GM19023 (cell line): ENCODE measurements around the gene ZNF77.
"Not testable (repeated sequence)": the region's sequence is repeated elsewhere in the genome, so short reads cannot be mapped to it uniquely, and the experiment has no call there.

ENCODE experiments used
- ATAC-seq: cut with Tn5 transposase; IDR thresholded peaks from one replicate; pipeline ENCODE4 v1.9.1; 2021; ENCODE audit warnings: mild to moderate bottlenecking, moderate library complexity; ENCODE audit not compliant: unreplicated experiment

The ZNF77 gene

DNA sequence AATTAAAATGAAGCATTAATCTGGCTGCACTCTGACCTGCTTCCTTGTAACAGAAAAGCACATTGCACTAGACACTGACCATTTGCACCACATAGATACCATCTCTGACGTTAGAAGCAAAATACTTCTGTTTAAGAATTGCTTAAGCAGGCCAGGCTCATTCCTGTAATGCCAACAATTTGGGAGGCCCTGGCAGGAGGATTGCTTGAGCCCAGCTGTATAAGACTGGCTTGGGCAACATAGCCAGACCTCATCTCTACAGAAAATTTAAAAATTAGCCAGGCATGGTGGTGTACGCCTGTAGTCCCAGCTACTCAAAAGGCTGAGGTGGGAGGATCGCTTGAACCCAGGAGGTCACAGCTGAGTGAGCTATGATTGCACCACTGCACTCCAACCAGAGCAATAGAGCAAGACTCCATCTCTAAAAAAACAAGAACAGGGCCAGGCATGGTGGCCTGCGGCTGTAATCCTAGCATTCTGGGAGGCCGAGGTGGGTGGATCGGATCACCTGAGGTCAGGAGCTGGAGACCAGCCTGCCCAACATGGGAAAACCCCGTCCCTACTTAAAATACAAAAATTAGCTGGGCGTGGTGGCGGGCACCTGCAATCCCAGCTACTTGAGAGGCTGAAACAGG lies 25.5 kb upstream of the ZNF77 start:
- ATAC-seq: no peak

DNA sequence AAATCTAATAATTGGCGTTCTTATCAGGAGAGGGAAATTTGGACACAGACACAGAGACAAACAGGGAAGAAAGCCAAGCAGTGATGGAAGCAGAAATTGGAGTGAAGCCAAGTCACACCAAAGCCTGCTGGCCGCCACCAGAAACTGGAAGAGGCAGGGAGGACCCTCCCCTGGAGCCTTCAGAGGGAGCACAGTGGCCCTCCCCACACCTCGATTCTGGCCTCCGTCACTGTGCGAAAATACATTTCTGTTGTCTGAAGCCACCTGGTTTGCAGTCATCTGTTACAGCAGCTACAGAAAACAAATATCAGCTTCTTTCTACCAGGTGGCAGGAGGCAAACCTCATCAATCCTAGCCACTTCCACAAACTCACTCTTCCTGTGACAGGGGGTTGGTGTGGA lies 24.3 kb upstream of the ZNF77 start:
- ATAC-seq: no peak

DNA sequence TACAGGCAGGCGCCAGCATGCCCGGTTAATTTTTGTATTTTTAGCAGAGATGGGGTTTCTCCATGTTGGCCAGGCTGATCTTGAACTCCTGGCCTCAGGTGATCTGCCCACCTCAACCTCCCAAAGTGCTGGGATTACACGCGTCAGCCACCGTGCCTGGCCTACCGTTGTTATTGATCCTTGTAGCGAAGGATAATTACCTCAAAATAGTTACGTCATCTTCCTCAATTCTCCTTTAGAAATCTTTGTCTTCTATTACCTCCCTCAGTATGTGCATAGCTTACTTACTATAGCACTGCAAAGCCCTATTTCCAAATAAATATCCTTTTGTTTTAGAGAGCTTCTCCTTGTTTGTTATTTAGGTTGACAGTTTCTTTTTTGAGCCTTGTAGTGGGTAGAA lies 23.2 kb upstream of the ZNF77 start:
- ATAC-seq: no peak

DNA sequence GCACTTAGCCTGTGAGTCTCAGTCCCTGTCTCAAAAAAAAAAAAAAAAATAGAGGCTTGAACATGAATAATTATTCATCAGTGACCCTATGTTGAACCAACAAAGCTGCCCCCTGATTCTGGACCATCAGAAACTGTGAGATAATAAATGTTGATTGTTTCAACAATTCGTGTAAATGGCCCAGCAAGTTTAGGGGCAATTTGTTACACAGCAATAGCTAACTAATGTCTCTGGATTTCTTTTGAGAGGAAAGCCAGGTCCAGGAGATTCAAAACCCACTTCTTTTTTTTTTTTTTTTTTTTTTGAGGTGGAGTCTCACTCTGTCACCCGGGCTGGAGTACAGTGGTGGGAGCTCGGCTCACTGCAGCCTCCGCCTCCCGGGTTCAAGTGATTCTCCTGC lies 20.1 kb upstream of the ZNF77 start:
- ATAC-seq: no peak

DNA sequence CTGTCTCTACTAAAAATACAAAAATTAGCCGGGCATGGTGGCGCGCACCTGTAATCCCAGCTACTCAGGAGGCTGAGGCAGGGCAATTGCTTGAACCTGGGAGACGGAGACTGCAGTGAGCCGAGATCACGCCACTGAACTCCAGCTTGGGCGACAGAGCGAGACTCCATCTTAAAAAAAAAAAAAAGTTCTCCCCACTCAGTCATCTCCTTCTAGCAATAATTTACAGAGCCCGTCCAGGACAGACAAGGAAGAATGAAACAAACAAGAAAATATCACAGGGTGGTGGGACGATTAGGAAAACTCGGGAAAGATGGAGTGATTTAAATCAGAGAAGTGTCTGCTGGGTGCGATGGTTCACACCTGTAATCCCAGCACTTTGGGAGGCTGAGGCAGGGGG lies 18.9 kb upstream of the ZNF77 start:
- ATAC-seq: not testable (repeated sequence)

DNA sequence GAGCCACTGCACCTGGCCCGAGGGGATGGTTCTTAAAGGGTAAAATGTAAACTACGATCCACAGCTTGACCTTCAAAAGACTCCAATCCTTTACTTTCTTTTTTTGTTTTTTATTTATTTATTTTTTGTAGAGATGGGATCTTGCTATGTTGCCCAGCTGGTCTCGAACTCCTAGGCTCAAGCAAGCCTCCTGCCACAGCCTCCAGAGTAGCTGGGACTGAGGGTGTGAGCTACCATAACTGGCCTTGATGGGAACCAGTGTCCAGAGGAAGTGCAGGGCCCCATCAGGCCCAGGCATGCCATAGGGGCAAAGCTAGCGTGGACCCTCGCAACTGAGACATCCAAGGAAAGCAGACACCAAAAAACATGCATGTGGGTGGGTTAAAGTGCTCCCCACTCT lies 18.4 kb upstream of the ZNF77 start:
- no peak for ATAC-seq

DNA sequence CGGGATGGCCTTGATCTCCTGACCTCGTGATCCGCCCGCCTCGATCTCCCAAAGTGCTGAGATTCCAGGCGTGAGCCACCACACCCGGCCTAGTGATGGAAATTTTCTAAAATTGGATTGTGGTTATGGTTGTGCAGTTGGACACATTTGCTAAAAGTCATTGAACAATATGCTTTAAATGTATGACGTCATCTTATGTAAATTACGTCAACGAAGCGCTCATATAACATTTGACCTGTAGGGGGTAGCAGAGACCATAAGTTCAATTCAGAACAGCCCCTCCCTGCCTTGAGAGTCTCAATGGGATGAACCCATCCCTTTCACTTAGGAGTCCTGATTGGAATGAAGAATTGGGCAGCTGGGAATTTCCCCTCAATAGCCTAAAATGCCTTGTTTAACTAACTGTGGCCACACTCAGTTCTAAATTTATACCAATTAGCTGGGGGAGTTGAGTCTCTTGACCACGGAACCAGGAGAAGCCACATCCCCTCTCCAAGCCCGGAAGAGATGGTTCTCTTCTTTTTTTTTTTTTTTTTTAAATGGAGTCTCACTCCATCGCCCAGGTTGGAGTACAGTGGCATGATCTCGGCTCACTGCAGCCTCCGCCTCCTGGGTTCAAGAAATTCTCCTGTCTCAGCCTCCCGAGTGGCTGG lies 17.4 kb upstream of the ZNF77 start:
- no peak for ATAC-seq

DNA sequence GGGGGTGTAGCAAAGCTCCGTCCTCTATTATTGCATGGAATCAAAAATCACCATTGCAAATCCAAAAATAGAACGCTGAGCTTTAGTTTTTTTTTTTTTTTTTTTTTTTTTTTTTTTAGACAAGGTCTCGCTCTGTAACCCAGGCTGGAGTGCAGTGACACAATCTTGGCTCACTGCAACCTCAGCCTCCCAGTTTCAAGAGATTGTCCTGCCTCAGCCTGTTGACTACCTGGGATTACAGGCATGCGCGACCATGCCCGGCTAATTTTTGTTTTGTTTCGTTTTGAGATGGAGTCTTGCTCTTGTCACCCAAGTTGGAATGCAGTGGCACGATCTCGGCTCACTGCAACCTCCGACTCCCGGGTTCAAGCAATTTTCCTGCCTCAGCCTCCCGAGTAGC lies 15.3 kb upstream of the ZNF77 start:
- no peak for ATAC-seq

DNA sequence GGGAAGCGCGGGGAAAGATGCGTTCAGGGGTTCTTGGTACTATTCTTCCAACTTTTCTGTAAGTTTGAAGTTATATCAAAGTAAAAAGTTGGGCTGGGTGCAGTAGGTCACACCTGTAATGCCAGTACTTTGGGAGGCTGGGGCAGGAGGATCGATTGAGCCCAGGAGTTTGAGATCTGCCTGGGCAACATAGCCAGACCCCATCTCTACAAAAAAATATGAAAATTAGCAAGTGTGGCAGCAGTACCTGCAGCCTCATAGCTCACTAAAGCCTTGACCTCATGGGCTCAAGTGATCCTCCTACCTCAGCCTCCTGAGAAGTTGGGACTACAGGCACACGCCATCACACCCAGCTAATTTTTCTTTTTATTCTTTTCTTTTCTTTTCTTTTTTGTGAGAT lies 12.4 kb upstream of the ZNF77 start:
- no peak for ATAC-seq

DNA sequence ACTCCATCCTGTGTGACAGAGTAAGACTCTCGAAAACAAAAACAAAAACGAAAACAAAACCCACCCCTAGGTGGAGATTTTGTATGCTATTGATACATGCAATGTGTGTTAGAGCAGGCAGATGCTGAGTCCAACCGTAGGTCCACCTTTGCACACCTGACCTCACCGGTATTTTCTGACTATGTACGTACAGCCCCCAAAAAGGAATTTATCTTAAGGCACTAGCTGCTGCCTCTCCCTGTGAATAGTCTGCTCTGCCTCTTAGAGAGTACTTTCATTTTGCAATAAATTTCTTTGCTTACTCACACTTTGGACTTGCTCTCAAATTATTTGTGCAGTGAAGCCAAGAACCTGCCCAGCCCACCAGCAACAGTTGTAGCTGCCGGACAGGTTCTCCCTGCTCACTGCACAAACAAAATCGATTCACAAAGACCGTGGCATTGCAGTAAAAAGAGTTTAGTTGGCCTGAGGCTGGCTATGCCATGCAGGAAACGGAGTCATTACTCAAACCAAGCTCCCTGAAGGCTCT lies 8.2 kb upstream of the ZNF77 start:
- ATAC-seq: no peak

DNA sequence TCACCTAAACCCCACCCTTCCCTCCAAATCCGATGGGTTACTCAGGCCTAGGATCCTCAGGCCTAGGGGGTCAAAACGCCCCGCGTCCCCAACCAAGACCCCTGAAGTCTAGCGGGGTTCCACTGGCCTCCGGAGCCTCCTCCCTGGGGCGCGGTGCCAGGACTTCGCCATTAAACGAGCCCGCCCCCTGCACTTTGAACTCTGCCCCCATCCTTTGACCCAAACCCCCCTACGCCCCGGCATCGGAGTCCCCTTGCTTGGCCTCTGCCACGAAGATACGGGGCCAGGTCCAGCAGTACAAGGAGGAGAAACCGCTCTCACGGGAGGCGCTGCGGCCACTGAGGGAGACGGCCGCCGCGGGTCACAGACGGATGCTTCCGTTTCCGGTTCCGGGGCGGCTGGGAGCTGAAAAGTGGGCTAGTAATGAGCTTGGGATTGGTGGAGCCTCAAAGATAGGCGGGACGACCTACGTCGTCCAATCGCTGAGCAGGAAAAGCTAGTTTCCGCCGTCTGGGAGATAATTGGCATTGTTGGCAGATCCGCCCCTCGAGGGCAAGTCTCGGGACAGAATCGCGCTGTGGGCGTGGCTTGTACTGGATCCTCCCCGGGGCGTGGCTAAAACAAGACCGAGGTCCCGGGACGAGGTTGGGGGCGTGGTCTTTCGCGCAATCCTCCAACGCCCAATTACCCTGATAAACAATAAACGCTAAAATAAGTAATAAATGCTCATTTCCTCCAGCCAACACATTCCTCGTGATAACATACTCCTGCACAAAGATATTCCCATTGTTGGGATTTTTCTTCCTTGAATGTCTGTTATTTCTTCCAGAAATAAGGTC lies 5.7 kb upstream of the ZNF77 start:
- peak; percentile 93 for ATAC-seq

DNA sequence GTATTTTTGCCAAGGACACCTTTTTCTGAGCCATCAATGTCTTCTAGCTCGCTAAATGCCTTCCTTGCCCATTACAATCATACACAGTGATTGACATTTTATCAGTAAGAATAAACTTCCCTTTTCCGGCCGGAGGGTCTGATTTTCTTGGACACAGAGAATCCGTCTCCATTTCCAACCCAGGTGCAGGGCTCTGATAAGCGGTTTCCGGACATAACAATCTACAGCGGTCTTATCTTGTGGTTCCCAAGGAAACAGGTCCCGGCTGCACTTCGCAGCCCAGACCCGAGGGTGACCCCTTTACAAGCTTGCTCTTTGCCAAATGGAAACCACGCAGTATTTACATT lies 5.1 kb upstream of the ZNF77 start:
- ATAC-seq: no peak

DNA sequence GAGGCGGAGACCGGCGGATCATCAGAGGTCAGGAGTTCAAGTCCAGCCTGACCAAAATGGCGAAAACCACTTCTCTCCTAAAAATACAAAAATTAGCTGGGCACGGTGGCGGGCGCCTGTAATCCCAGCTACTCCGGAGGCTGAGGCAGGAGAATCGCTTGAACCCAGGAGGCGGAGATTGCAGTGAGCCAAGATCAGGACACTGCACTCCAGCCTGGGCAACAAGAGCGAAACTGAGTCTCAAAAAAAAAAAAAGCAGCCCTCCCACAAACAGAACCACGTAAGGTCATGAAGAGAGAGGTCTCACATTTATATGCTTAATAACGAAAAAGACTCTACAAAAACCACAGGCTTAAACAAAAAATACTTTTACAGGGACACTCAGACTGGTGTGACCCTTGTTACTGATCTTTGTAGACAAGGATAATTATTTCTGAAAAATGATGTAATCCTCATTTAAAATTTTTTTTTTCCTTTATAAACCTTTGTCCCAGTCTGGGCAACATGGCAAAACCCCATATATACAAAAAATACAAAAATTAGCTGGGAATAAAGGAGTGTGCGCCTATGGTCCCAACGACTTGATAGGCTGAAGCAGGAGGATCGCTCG lies 909 bp upstream of the ZNF77 start:
- ATAC-seq: no peak

DNA sequence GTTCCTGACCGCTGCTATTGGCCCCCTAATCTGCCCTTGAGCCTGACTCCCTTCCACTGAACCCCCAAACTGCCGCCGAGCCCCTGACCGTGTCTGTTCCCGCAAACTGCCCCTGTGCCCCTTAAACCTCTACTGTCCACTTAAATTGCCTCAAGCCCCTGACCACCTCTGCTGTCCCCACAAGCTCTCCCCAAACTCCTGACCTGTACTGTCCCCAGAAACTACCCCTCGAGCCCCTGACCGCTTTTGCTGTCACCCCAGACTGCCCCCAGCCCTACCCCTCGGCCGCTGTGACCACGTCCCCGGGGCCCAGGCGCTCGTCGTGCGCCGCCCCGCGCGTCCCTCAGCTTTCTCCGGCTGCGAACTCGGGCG lies 382 bp downstream of the ZNF77 start:
- no peak for ATAC-seq

DNA sequence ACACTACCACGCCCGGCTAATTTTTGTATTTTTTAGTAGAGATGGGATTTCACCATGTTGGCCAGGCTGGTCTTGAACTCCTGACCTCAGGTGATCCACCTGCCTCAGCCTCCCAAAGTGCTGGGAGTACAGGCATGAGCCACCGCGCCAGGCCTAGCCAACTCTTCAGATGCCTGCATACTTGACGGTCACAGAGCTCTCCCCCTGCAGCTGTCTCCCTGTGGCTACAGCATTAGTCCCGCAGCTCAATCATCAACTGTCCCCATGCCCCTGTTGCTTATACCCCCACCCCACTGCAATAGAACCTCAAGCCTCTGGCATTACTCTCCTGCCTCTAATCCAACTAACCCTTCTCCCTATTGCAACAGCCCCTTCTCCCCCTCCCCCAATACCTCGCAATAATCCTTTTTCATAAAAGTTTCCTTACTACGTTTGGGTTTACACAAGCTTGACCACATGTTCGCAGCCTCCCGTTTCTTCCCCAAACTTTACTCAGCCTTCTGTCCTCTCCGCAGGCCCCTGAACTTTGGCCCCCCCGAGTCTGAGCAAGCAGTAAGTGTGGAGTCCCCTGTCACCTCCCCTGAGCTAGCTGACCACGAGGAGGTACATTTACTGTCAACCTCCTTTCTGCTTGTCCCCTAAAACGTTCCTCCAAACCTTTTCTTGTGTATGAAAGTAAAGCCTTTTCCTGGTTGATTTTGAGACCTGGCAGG lies 1.7 kb downstream of the ZNF77 start:
- ATAC-seq: no peak

DNA sequence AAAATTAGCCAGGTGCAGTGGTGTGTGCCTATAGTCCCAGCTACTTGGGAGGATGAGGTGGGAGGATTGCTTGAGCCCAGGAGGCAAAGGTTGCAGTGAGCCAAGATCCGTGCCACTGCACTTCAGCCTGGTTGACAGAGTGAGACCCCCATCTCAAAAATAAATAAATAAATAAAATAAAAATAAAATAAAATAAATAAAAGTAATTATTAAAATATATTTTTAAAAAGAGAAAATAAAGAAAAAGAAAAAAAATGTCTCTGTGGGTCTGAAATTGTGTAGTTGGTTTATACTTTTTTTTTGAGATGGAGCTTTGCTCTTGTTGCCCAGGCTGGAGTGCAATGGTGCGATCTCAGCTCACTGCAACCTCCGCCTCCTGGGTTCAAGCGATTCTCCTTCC lies 8.9 kb downstream of the ZNF77 start:
- ATAC-seq: not testable (repeated sequence)

DNA sequence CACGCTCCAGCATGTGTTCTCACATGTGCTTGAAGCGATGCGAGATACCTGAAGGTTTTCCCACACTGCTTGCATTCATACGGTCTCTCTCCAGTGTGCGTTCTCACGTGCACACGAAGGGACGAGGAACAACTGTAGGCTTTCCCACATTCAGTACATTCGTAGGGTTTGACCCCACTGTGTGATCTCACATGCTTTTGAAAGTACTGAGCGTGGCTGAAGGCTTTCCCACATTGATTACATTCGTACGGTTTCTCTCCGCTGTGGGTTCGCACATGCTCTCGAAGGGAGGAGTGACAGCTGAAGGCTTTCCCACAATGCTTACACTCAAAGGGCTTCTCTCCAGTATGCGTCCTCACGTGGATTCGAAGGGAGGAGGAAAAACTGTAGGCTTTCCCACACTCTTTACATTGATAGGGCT lies 11.3 kb downstream of the ZNF77 start:
- no peak for ATAC-seq

DNA sequence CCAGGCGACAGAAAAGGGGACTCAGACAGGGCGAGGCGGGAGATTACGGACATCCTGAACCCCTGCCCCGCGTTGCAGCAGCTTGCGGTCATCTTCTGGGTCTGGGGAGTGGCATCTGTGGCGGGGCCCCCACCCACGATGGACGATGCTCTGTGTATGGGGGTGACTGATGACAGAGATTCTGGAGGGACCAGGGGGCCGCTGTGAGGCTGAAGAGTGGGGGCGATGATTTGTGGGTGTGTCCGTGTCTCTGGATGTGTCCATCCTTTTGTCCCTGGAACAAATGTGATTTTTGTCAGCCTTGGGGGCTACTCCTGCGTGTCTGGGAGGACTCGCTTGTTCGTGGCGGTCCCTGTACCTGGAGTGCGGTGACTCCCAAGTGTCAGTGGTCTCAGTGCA lies 17.7 kb downstream of the ZNF77 start:
- no peak for ATAC-seq

DNA sequence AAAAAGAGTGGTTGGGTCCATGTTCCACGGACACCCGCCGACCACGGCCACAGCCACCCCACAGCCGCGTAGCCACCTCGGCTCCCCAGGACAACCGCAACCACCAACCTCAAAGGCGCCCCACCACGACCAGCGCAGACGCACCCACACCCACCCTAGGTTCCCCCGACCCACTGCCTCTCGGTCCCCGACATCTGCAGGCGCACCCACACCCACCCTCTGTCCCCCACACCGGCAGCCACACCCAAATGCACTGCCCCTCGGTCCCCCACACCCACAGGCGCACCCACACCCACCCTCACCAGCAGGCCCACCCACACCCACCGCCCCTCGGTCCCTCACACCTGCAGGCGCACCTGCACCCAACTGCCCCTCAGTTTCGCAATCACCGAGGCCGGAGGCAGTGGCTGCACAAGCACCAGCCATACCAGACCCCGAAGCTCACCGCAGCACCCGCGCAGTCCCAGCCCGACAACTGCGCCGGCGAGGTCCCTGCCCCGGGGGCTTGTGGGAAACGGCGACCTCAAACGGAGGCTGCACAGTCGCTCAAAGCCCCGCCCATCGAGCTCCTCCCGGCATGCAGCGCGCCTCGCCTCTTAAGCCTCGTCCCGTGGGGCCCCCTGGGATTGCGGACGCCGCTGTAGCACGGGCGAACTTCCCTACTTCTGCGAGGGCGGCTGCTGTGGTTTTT lies 18.3 kb downstream of the ZNF77 start:
- ATAC-seq: no peak

DNA sequence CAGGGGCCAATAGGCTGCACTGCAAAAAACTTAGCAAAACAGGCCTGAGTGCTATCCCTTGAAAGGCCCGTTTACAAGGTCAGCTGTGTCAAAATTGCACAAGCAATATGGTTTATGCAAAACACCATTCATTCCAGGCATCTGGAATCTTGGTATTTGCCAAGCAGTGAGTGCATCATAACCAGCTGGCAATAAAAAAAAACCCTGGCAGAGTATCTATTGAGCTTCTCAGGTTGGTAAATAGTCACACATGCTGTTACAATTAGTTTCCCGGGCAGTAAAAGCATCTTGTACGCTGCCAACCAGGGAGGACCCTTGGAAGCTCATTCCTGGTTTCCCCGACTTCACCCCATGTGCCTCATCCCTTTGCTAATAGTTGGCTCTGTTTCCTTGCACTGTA lies 21.3 kb downstream of the ZNF77 start:
- no peak for ATAC-seq
